RWPE1 (cell line): ENCODE results near the gene ANGPTL4.

Experiments used
- CTCF ChIA-PET: fragments of 350-600 bp; sonication (Branson Sonifier 250); formaldehyde crosslinking; extraction: SDS; loops from one replicate; lab custom pipeline; 2021; lab: Yijun Ruan, JAX
- POLR2A ChIA-PET: fragments of 400-600 bp; formaldehyde crosslinking; extraction: SDS; loops from one replicate; lab custom pipeline; 2020; ENCODE audit warnings: antibody characterized with exemption; ENCODE audit not compliant: low non-redundant PET; lab: Yijun Ruan, JAX
- DNase-seq: peaks from one replicate; pipeline ENCODE4 v3.0.0; 2012; ENCODE audit warnings: low spot score
- H3K27ac ChIP-seq: fragments of 450-650 bp; 2 replicates; pipeline ENCODE4 v1.5.1; 2017
- CTCF ChIP-seq: fragments of 450-650 bp; conservative IDR thresholded peaks from 2 replicates; pipeline ENCODE4 v1.5.1; 2017; ENCODE audit warnings: low read depth, mild to moderate bottlenecking

ANGPTL4 gene

DNA sequence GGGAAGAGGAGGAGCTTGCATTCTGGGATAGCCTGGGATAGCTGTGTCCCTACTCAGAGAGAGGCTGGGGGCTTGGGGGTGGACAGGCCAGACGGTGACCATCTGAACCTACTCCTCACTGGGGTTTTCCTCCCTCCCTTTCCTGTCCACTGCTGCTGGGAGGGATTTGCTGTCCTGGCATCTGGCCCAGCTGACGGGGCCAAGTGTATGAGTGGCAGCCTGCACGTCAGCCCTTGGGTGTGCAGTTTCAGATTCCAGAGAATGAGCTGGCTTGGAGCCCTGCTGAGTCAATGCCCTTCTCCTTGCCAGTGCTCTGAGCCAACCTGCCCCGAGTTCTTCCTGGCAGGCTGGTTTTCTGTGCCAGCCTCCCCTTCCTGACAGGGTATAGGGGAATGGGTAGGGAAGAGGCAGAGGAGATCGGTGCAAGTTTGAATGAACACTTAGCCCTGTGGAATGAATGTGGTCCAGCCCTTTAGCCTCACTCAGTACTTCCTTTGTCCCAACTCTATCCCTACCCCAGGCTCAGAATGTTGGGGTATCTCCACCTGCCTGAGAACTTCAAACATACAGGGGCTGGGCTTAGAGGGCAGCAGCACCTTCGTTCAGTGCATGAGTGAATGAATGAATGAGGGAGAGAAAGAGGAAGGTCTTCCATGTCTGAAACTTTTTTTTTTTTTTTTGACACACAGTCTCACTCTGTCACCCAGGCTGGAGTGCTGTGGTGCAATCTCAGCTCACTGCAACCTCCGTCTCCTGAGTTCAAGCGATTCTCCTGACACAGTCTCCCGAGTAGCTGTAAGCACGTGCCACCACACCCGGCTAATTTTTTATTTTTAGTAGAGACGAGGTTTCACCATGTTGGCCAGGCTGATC, 1.8 kb upstream of the ANGPTL4 start:
- H3K27ac ChIP-seq, result peak overlapping the region; percentile 90
- POLR2A ChIA-PET, result interaction anchor here (0.6 kb wide), 1 partner anchor 12 kb away, joined by 3 read pairs; no protein-coding TSS in a partner anchor
- no peak for TF ChIP-seq CTCF
- CTCF ChIA-PET, result interaction anchor here (3.7 kb wide), 1 partner anchor 8 kb away, joined by 14 read pairs; no protein-coding TSS in a partner anchor
- peak; percentile 94 for DNase-seq

DNA sequence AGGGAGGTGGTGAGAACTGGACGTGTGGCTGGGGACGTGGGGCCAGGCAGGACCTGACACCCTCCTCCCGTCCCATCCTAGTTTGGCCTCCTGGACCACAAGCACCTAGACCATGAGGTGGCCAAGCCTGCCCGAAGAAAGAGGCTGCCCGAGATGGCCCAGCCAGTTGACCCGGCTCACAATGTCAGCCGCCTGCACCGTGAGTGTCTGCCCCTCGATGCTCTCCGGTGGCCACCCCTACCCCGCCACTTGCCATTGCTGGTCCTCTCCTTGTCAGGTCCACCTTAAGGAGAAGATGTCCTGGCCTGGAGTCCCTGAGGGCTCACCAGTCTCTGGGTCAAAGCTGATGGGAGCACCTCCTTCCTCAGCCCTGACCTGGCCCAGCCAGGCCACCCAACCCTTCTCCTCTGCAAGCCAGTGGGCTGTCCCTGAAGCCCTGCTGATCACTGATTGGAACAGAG, 2.2 kb downstream of the ANGPTL4 start:
- CTCF ChIA-PET, result interaction anchor here (1.0 kb wide), 1 partner anchor 12 kb away, joined by 3 read pairs; no protein-coding TSS in a partner anchor
- DNase-seq, result no peak
- POLR2A ChIA-PET, result no interaction called here
- no peak for TF ChIP-seq CTCF
- no peak overlapping the region for H3K27ac ChIP-seq

DNA sequence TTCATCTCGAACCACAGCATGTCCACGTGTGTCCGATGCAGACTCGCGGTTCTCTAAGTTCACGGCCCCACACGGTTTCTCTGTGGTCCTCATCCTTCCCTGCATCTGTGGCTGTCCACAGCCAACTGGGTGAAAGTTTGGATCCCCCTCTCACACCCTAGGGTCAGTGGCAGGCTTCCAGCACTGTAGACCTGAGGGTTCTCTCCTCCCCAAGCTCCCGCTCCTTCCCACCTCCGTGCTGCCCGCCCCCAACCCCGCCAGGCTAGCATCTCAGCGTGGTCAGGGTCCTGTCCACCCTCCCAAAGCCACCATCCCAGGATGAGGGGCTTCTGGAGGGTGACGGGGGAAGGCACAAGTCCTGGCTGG, 3.0 kb downstream of the ANGPTL4 start:
- CTCF ChIA-PET, result interaction anchor here (1.0 kb wide), 1 partner anchor 13 kb away, joined by 3 read pairs; no protein-coding TSS in a partner anchor
- no peak for DNase-seq
- H3K27ac ChIP-seq, result peak overlapping the region; percentile 58
- POLR2A ChIA-PET, result no interaction called here
- TF ChIP-seq CTCF, result no peak

DNA sequence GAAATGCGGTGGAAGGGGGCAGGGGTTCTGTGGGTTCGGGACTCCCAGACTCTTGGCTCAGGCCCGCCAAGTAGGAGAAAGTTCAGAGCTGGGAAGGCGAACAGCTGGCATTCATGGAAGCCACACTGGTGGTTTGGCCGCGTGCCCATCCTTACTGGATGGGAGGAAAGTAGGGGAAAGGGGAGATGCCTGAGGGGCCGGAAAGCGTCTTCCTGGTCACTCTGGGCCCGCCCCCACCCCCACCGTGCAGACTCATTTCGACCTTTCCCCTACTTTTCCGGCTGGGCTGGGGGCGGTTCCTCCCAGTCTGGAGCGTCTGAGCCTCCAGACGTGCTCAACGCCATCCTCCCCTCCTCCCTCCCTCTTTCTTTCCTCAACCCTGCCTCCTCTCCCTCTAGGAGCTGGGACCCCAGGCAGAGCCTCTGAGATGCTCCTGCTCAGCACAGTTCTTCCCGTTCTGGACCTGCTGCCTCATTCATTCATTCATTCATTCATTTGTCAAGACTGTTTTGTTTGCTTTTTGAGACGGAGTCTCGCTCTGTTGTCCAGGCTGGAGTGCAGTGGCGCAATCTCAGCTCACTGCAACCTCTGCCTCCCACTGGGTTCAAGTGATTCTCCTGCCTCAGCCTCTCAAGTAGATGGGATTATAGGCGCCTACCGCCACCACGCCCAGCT, 3.5 kb downstream of the ANGPTL4 start:
- H3K27ac ChIP-seq, result peak overlapping the region; percentile 58
- ChIA-PET POLR2A (no interaction called here), CTCF (interaction anchor here (1.0 to 1.5 kb wide), 2 partner anchors 13 kb away, joined by 3 to 5 read pairs; no protein-coding TSS in a partner anchor)
- TF ChIP-seq CTCF, result no peak
- DNase-seq, result peak; percentile 87

- DNase-seq, result no peak
- ChIA-PET POLR2A (no interaction called here), CTCF (interaction anchor here (0.7 kb wide), 1 partner anchor 21 kb away, joined by 3 read pairs; no protein-coding TSS in a partner anchor)
- no peak for TF ChIP-seq CTCF
- H3K27ac ChIP-seq, result peak overlapping the region; percentile 19; the same call in 1 of the 2 replicates
Observed at GRCh38 chr19:8370176-8371010, 6.4 kb downstream of the ANGPTL4 start.
